ENCODE results near the gene ICAM4.
"Not testable (repeated sequence)": the region's sequence is repeated elsewhere in the genome, so short reads cannot be mapped to it uniquely, and the experiment has no call there.

ICAM4 gene

DNA sequence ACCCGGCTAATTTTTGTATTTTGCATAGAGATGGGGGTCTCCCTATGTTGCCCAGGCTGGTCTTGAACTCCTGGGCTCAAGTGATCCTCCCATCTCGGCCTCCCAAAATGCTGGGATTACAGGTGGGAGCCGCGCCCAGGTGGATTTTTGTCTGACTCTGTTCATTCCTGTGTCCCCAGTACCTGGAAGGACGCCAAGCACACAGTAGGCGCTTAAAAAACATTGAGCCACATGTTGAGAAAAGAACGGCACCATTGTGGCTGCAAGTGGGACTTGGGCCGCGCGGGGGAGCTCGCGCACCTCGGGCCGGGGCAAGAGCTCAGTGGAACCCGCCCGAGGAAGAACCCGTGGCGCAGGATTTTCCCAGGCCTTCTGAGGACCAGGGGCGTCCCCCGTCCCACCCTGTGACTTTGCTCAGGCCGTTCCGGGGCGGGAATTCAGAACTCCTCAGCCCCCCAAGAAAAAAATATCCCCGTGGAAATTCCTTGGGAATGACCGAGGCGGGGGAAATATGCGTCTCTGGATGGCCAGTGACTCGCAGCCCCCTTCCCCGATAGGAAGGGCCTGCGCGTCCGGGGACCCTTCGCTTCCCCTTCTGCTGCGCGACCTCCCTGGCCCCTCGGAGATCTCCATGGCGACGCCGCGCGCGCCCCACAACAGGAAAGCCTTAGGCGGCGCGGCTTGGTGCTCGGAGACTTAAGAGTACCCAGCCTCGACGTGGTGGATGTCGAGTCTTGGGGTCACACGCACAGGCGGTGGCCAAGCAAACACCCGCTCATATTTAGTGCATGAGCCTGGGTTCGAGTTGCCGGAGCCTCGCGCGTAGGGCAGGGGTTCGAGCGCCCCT, 17.2 kb upstream of the ICAM4 start:
- DNase-seq: peak; percentile 98

DNA sequence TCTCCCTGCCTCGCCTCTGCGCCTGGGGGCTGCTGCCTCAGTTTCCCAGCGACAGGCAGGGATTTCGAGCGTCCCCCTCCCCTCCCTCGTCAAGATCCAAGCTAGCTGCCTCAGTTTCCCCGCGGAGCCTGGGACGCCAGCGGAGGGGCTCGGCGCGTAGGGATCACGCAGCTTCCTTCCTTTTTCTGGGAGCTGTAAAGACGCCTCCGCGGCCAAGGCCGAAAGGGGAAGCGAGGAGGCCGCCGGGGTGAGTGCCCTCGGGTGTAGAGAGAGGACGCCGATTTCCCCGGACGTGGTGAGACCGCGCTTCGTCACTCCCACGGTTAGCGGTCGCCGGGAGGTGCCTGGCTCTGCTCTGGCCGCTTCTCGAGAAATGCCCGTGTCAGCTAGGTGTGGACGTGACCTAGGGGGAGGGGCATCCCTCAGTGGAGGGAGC, 16.6 kb upstream of the ICAM4 start:
- peak; percentile 98 for DNase-seq

DNA sequence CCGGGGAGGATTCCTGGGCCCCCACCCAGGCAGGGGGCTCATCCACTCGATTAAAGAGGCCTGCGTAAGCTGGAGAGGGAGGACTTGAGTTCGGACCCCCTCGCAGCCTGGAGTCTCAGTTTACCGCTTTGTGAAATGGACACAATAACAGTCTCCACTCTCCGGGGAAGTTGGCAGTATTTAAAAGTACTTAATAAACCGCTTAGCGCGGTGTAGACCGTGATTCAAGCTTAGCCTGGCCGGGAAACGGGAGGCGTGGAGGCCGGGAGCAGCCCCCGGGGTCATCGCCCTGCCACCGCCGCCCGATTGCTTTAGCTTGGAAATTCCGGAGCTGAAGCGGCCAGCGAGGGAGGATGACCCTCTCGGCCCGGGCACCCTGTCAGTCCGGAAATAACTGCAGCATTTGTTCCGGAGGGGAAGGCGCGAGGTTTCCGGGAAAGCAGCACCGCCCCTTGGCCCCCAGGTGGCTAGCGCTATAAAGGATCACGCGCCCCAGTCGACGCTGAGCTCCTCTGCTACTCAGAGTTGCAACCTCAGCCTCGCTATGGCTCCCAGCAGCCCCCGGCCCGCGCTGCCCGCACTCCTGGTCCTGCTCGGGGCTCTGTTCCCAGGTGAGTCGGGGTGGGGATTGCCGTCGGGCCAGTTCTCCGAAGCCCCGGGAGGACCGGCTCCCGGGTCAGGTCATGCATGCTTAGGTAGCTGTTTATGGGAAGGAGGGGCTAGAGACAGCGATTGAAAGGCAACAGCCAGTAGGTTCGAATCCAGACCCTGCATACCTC, 15.9 kb upstream of the ICAM4 start, which contains the start of gene ICAM1:
TSS of gene ICAM1 (plus strand) at position 505 of the 779 bp plus-strand sequence. CDS start at position 545, 40 bp downstream.
- peak; percentile 99 for DNase-seq

DNA sequence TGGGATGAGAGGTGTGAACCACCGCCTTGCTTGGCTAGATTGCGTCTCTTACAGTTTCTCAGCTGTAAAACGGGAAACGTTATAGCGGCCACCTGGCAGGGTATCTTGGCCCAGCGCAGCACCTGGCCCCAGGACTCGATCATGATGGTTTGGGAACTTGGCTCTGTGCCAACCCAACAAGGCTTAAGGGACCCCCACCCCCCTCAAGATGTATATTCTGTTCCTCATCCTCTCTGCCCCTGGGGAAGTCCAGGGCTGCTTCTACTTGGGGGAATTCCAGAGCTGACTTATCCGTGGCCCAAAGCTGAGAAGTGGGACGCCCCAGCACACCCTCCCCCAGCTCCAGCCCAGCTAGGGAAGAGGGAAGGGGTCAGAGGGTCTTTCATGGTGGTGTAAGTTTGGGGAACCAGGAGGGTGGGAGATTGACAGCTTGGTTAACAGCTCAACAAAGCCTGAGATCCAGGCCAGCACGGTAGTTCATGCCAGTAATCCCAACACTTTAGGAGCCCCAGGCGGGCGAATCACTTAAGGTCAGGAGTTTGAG, 15.1 kb upstream of the ICAM4 start:
- DNase-seq: peak; percentile 90

DNA sequence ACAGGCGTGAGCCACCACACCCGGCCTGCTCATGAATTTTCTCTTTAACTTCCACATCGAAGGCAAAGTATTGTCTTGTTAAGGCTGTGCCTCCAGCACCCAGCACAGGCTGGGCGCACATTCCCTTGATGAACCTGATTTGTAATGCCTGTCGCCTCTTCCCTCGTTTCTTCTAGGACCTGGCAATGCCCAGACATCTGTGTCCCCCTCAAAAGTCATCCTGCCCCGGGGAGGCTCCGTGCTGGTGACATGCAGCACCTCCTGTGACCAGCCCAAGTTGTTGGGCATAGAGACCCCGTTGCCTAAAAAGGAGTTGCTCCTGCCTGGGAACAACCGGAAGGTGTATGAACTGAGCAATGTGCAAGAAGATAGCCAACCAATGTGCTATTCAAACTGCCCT, 12.2 kb upstream of the ICAM4 start:
- no peak for DNase-seq

DNA sequence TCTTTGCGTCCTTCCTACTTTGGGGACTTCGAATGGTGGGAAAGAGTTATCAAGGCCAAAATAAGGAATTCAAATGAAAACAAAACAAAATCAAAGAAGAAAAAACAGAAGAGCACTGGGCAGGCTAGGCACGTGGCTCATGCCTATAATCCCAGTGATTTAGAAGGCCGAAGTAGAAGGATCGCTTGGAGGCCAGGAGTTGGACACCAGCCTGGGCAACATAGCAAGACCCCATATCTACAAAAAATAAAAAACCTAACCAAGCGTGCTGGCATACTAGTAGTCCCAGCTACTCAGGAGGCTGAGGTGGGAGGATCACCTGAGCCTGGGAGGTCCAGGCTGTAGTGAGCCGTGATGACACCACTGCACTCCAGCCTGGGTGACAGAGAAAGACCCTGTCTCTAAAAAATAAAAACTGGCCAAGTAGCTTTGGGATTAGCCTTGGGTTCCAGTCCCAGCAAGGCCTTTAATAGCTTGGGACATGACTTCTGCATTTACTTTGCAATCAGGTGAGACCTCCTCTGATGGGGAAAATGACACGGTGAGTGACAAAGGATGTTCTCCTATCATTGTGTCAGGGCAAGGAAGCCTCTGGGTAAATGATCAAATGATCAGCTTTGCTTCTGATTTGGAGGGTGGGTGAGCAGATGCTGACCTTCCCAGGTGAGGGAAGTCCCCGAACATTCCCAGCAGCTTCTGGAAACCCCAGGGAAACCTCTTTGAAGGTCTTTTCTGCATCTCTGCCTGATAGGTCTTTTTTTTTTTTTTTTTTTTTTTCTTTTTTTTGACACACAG, 8.8 kb upstream of the ICAM4 start:
- no peak for DNase-seq

DNA sequence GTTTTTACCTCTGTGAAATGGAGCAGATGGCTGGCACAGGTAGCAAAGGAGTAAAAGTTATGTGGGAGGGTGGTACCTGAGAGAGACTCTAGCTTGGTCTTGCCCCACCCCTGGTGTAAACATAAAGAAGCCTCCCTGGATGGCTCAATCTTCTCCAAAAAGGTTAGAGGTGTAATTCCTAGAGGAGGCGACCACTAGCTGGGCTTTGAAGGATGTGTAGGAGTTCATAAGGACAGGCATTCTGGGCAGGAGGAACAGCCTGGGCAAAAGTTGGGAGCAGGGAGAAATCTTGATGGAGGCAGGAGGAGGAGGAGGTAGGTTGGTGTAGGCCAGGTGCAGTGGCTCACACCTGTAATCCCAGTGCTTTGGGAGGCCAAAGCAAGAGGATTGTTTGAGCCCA, 7.8 kb upstream of the ICAM4 start:
- DNase-seq: no peak

DNA sequence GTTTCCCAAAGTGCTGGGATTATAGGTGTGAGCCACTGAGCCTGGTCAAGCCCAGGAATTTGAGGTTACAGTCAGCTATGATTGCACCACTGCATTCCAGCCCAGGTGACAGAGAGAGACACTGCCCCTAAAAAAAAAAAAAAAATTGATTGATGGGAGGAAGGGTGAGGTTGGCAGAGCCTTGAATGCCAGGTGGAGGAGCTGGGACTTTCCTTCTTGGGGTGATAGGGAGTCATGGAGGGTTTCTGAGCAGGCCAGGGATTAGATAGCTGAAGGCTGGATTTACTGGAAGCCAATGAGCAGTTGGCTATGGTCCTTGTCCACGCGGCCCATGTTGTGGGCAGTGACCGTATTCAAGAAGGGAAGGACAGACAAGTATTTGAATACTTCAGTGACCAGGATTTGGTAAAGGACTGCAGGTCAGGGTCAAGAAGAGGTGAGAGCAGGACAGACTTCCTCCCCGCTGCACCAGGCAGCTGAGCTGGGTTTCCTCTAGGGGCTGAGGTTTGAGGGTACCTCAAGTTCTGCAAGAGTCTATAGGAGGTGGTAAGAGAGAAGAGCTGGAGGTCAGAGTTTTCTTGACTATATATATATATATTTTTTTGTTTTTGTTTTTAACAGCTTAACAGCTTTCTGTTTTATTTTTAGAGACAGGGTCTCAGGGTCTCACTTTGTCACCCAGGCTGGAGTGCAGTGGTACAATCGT, 6.9 kb upstream of the ICAM4 start:
- DNase-seq: no peak

DNA sequence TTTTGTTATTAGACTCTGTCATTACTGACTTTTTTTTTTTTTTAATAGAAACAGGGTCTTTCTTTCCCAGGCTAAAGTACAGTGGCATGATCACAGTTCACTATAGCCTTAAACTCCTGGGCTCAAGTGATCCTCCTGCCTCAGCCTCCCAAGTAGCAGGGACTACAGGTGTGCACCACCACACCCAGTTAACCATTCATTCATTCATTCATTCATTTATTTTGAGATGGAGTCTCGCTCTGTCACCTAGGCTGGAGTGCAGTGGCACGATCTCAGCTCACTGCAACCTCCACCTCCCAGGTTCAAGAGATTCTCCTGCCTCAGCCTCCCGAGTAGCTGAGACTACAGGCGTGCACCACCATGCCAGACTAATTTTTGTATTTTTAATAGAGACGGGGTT, 4.7 kb upstream of the ICAM4 start:
- not testable (repeated sequence) for DNase-seq

DNA sequence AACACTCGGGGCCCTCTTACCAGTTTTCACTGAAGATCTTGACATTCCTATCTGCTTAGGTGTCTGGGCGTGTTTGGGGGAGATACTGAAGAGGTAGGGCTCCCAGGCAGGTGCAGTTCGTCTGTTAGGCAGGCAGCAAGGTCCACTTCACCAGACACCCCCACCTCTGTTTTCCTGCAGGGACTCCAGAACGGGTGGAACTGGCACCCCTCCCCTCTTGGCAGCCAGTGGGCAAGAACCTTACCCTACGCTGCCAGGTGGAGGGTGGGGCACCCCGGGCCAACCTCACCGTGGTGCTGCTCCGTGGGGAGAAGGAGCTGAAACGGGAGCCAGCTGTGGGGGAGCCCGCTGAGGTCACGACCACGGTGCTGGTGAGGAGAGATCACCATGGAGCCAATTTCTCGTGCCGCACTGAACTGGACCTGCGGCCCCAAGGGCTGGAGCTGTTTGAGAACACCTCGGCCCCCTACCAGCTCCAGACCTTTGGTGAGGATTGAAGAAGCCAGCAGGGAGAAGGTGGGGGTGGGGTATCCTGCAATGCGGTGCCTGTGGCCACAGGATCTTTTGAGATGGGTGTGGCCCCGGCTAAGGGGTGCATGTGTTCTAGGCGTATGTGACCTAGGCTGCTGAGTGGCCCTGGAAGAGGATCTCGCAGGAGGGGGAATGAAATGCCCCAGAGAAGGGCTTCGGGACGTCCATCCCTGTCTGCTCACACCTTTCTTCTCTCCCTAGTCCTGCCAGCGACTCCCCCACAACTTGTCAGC, 3.3 kb upstream of the ICAM4 start:
- DNase-seq: no peak

DNA sequence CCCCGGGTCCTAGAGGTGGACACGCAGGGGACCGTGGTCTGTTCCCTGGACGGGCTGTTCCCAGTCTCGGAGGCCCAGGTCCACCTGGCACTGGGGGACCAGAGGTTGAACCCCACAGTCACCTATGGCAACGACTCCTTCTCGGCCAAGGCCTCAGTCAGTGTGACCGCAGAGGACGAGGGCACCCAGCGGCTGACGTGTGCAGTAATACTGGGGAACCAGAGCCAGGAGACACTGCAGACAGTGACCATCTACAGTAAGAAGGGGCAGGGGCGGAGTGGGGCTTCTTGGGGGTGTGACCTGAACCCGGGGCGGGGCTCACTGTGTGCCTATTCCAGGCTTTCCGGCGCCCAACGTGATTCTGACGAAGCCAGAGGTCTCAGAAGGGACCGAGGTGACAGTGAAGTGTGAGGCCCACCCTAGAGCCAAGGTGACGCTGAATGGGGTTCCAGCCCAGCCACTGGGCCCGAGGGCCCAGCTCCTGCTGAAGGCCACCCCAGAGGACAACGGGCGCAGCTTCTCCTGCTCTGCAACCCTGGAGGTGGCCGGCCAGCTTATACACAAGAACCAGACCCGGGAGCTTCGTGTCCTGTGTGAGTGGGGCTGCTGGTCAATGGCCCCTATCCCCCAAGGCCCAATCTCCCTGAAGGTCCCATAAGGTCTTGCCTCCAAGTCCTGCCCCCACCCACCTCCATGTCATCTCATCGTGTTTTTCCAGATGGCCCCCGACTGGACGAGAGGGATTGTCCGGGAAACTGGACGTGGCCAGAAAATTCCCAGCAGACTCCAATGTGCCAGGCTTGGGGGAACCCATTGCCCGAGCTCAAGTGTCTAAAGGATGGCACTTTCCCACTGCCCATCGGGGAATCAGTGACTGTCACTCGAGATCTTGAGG, 2.4 kb upstream of the ICAM4 start:
- DNase-seq: no peak

DNA sequence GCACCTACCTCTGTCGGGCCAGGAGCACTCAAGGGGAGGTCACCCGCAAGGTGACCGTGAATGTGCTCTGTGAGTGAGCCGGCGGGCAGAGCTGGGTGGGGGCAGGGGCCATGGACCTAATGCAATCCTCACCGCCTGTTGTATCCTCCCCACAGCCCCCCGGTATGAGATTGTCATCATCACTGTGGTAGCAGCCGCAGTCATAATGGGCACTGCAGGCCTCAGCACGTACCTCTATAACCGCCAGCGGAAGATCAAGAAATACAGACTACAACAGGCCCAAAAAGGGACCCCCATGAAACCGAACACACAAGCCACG, 1.8 kb upstream of the ICAM4 start:
- DNase-seq: no peak

DNA sequence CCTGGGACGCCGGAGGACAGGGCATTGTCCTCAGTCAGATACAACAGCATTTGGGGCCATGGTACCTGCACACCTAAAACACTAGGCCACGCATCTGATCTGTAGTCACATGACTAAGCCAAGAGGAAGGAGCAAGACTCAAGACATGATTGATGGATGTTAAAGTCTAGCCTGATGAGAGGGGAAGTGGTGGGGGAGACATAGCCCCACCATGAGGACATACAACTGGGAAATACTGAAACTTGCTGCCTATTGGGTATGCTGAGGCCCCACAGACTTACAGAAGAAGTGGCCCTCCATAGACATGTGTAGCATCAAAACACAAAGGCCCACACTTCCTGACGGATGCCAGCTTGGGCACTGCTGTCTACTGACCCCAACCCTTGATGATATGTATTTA, 1.4 kb upstream of the ICAM4 start:
- no peak for DNase-seq

DNA sequence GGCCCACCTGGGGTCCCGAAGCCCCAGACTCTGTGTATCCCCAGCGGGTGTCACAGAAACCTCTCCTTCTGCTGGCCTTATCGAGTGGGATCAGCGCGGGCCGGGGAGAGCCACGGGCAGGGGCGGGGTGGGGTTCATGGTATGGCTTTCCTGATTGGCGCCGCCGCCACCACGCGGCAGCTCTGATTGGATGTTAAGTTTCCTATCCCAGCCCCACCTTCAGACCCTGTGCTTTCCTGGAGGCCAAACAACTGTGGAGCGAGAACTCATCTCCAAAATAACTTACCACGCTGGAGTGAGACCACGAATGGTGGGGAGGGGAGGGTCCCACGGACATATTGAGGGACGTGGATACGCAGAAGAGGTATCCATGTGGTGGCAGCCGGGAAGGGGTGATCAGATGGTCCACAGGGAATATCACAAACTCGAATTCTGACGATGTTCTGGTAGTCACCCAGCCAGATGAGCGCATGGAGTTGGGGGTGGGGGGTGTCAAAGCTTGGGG, 2.0 kb downstream of the ICAM4 start:
- DNase-seq: peak; percentile 67

DNA sequence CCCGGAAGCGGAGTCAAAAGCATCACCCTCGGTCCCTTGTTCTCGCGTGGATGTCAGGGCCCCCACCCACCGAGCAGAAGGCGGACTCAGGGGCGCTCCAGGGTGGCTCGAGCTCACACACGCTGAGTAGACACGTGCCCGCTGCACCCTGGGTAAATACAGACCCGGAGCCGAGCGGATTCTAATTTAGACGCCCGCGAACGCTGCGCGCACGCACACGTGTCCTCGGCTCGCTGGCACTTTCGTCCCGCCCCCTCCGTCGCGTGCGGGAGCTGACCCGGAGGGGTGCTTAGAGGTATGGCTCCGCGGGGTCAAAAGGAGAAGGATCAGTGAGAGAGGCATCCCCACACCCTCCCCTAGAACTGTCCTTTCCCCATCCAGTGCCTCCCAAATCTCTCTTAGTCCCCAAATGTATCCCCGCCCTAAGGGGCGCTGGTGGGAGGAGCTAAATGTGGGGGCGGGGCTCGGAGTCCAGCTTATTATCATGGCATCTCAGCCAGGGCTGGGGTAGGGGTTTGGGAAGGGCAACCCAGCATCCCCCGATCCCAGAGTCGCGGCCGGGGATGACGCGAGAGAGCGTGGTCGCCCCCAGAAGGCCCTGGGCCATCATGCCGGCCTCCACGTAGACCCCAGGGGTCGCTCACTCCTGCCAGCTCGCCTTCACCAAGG, 2.5 kb downstream of the ICAM4 start:
- peak; percentile 75 for DNase-seq

DNA sequence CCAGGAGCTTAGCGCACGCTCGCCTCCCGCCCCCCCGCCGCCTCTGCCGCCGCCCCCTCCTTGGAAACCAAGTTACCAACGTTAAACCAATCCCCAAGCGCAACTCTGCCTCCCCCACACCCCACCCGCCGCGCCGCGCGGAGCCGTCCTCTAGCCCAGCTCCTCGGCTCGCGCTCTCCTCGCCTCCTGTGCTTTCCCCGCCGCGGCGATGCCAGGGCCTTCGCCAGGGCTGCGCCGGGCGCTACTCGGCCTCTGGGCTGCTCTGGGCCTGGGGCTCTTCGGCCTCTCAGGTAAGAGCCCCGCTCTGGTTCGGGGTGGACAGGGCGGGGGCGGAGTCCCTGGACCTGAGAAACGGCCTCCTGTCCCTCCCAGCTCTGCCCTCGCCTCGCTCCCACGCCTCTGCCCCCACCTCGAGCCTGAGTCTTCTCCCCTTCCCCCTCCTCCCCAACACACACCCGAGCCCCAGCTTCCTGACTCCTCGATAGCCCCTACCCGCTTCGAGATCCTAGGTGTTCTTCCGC, 3.1 kb downstream of the ICAM4 start, which contains the start of gene ICAM5:
TSS of gene ICAM5 (plus strand) at position 117 of the 521 bp plus-strand sequence. CDS start at position 209, 92 bp downstream.
- DNase-seq: peak; percentile 48

DNA sequence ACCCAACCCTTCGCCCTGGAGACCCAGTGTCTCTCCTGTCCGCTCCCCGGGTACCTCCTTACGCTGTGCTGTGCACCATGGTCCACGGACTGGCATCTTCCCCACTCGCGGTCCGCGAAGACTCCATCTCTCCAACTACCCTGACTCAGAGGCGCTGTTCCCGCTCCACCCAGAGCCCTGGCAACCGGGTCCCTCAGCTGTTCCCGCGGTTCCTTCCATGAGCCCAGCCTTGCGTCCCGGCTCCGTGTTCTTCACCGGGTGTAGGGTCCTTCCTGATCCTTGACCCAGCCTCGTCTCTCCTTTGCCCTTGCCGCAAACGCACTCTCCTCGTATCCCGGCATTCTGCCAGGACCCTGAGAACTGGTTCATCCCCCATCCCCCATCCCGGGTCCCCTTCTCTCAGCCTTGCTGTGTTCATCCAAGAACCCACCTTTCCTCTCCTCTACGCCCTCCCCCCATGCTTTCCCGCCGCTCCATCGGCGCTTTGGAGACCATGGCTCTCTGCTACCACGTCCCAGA, 3.7 kb downstream of the ICAM4 start:
- peak; percentile 35 for DNase-seq

DNA sequence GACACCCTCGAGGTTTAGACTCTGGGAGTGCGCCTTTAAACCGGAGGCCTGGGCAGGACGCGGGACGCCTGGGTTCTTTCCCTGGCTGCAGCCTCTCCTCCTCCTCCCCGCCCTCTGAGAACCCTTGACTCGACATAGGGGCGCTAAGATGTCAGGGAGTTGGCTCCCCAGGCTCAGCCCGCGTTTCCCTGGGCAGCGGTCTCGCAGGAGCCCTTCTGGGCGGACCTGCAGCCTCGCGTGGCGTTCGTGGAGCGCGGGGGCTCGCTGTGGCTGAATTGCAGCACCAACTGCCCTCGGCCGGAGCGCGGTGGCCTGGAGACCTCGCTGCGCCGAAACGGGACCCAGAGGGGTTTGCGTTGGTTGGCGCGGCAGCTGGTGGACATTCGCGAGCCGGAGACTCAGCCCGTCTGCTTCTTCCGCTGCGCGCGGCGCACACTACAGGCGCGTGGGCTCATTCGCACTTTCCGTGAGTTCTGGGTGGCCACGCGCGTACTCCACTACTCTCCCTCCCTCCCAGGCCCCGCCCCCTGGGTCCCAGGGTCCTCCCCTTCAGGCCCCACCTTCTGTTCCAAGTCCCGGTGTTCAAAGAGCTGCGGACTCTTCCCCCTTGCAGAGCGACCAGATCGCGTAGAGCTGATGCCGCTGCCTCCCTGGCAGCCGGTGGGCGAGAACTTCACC, 4.3 kb downstream of the ICAM4 start:
- DNase-seq: peak; percentile 67

Data from suppressor macrophage treated with lipopolysaccharide for 4 hours (primary cell).